AG04449 (cell line): ENCODE data around the gene U2AF2.

Experiments used
- CTCF ChIA-PET: fragments of 350-600 bp; formaldehyde crosslinking; extraction: SDS; loops from one replicate; lab custom pipeline; 2021; ENCODE audit warnings: antibody characterized with exemption; lab: Yijun Ruan, JAX
- POLR2A ChIA-PET: fragments of 400-600, 350-600 bp; formaldehyde crosslinking; extraction: SDS; loops from one replicate; lab custom pipeline; 2020; ENCODE audit warnings: antibody characterized with exemption, inconsistent platforms; lab: Yijun Ruan, JAX
- DNase-seq: peaks from one replicate; pipeline ENCODE4 v3.0.0-alpha.2; 2010; ENCODE audit warnings: low read depth, low spot score
- H3K4me3 ChIP-seq: 2 replicates; pipeline ENCODE4 v1.5.1; 2011; ENCODE audit warnings: low read depth, mild to moderate bottlenecking, control low read depth, low read length
- CTCF ChIP-seq: IDR thresholded peaks from one replicate; pipeline ENCODE4 v1.5.1; 2011; ENCODE audit warnings: mild to moderate bottlenecking, moderate library complexity, low read length, control low read depth, inconsistent platforms; ENCODE audit not compliant: insufficient read depth; ENCODE audit errors: missing control alignments

Gene U2AF2

GRCh38 chr19:55669418-55670279, 14.8 kb downstream of the U2AF2 start:
- H3K4me3 ChIP-seq: no peak overlapping the region
- no peak for TF ChIP-seq CTCF
- DNase-seq: no peak
- CTCF ChIA-PET: interaction anchor here (1.3 kb wide), 1 partner anchor 10 kb away, joined by 4 read pairs; no protein-coding TSS in a partner anchor
- POLR2A ChIA-PET: interaction anchor here (0.6 kb wide), 1 partner anchor 423 kb away, joined by 3 read pairs; no protein-coding TSS in a partner anchor

DNA sequence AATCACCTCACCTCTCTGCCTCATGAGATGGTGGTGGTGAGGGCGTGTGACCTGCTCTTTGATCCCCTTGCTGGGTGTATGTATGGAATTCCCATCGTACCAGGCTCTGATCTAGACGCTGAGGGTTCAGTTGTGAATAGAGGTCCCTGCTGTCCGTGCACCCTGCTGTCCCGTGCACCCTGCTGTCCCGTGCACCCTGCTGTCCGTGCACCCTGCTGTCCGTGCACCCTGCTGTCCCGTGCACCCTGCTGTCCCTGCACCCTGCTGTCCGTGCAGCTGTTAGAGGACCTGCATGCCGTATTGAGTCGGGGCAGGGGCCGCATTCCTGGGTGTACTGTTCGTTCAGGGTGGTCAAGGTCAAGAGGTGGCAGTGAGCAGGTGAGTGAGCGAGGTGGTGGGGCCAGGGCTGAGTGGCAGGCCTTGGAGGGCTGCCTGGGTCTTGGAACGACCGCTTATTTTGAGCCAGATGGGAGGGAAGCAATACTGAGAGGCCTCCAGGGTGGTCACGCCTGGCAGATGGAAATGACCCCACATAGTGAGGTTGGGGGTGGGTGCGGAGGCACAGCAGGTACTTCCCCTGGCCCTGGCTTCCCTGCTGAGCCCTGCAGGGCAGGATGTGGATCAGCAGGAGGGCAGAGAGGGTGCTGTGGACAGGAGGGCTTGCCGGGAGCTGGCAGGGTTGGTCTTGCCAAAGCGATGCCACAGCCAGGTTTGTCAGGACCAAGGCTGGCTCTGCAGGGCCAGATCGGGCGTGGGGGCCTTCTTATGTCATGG, 15.6 kb downstream of the U2AF2 start:
- no peak for DNase-seq
- ChIA-PET CTCF (interaction anchor here (0.8 to 2.4 kb wide), 7 partner anchors 12 to 43 kb away, joined by 3 to 32 read pairs (median 7); partner anchors contain the start of gene CCDC106), POLR2A (interaction anchor here (1.5 kb wide), 1 partner anchor 16 kb away, joined by 7 read pairs; the partner anchor contains the start of gene U2AF2)
- no peak for TF ChIP-seq CTCF
- H3K4me3 ChIP-seq: no peak overlapping the region

DNA sequence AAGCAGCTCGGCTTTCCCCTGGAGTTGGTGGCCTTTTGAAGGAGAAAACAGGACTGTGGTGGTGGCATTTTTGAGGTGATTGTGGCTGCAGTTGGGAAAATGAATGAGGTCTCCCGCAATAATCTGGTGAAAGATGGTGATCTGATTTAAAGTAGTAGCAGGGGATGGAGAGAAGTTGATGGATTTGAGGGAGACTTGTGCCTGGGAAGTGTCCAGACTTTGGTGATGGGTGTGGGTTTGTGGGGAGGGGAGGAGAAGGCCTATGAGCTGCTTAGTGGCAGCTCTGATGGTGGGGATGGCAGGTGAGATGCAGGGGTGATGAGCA, 16.2 kb downstream of the U2AF2 start:
- CTCF ChIA-PET: interaction anchor here (0.8 to 2.4 kb wide), 8 partner anchors 8 to 44 kb away, joined by 3 to 32 read pairs (median 6); partner anchors contain the start of gene CCDC106
- no peak for TF ChIP-seq CTCF
- DNase-seq: no peak
- H3K4me3 ChIP-seq: no peak overlapping the region
- POLR2A ChIA-PET: interaction anchor here (0.9 to 1.5 kb wide), 2 partner anchors 15 to 16 kb away, joined by 3 to 7 read pairs; partner anchors contain the start of gene U2AF2

DNA sequence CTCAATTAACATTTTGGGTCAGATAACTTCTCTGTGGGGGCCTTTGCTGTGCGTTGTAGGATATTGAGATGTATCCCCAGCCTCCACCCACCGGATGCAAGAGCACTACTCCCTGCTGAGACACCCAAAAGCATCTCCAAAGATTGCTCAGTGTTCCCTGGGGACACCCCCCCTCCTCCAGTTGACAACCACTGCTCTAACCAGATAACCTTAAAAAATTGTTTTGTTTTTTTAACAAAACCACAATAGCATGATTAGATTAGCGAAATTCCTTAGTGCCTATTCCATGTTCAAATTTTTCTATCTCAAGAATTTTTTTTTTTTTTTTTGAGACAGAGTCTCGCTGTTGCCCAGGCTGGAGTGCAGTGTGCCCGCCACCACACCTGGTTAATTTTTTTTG, 17.6 kb downstream of the U2AF2 start:
- no peak for DNase-seq
- POLR2A ChIA-PET: interaction anchor here (1.5 kb wide), 1 partner anchor 18 kb away, joined by 7 read pairs; the partner anchor contains the start of gene U2AF2
- H3K4me3 ChIP-seq: no peak overlapping the region
- no peak for TF ChIP-seq CTCF
- CTCF ChIA-PET: interaction anchor here (0.7 to 2.4 kb wide), 10 partner anchors 9 to 559 kb away, joined by 3 to 32 read pairs (median 6); partner anchors contain the start of gene CCDC106

GRCh38 chr19:55673465-55673864, 18.6 kb downstream of the U2AF2 start:
- TF ChIP-seq CTCF: no peak
- ChIA-PET CTCF (interaction anchor here (0.7 to 1.7 kb wide), 6 partner anchors 9 to 41 kb away, joined by 3 to 8 read pairs (median 3); partner anchors contain the start of genes CCDC106 and U2AF2), POLR2A (no interaction called here)
- no peak for DNase-seq
- no peak overlapping the region for H3K4me3 ChIP-seq
